GM21515 (cell line): Measurements from ENCODE around the gene CTSS.
A peak's percentile ranks its signal among the peaks of the same experiment; 100 is the strongest.

Source experiments
- ATAC-seq: cut with Tn5 transposase; IDR thresholded peaks from one replicate; pipeline ENCODE4 v1.9.1; 2021; ENCODE audit not compliant: unreplicated experiment

CTSS gene

DNA sequence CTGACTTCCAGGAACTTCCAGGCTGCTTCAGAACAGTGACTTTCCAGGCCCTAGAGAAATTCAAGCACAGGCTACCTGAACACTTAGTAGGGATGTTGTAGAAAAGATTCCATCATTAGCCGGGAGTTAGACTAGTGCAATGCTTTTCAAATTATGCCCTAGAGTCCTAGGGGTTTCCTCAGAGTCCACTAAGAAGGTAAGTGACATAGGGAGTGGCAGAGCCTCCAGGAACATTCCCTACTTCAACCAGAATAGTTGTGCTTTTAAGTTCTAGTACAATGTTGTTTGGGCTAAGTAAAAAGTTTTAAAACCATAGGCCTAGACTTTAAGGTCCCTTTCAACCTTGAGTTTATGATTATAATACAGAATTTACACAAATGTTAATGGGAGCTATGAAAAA, 59.5 kb downstream of the CTSS start:
- no peak for ATAC-seq

DNA sequence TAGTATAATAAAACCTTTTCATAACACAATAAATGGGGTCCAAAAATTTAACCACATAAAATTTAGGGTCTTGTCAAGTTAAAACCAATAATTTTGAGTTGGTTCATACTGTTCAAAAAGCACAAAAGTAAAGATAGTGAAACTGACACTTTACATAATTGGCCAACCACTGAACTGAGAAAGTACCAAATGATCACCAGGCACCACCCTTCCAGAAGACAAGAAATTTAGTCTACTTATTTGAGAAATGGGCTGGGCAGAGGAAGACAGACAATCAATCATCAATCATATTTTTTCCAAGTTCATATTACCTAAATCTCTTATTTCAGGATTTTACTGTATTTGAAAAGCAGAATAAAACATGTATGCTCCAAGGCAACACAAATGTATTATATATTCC, 62.2 kb downstream of the CTSS start:
- no peak for ATAC-seq

DNA sequence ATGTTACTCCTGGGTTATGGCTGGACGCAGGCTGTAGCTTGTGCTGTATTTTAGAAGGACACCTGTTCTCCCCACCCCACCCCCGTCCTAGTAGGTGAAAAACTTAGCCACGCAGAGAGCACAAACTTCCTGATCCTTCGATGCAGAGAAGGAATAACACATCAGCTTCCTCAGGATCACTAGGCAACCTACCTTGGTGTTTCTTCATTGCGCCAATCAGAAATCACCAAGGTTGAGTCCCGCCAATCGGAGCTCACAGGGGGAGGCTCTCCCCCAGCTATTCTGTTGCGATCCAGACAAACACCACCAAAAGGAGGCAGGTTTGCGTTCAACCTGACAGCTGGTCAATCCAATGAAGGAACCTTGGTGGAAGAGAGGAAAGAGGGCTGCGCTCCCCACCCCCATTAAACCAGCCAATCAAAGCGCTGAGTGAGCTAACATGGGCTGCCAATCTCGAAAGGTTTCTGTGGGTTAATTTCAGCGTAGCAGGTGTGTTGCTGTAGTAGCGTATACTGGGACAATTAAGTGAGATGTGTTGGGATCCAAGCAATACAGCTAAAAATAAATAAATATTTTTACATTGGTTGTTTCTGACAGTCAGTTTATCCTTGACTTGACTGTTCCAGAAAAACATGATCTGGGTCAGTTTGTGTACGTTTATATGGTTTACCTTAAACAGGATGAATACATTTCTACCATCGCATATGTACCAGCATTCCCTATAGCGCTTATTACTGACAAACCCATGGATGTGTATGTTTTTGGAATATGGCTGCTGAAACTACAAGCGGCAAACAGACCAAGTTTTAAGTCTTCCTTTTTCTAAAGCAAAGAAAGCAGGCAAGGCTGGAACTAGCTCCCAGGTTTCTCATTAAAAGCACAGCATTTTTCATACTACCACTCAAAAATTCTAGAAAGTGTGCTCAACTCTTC, 68.3 kb downstream of the CTSS start, which contains the start of gene GOLPH3L:
GOLPH3L (minus strand) TSS at position 160 of the 933 bp plus-strand sequence. CDS start 2,316 bp downstream, outside the sequence.
- ATAC-seq: peak; percentile 97

DNA sequence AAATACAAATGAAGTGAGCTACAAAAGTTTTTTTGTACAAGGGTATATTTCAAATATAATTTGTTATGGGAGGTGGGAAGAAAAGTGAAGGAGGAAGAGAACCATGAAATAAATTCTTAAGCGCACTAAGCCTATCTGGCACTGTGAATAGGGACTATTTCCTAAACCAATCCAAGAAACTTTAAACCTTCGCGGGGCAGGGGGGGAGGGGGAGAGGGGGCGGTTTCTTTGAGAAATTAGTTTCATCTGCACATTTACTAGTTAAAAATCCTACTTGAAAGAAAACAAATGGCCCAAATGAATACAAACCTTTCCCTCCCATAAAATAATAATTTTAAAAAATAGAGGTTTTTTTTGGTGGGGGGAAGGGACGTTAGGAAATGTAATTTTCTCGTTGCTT, 69.0 kb downstream of the CTSS start:
- no peak for ATAC-seq

DNA sequence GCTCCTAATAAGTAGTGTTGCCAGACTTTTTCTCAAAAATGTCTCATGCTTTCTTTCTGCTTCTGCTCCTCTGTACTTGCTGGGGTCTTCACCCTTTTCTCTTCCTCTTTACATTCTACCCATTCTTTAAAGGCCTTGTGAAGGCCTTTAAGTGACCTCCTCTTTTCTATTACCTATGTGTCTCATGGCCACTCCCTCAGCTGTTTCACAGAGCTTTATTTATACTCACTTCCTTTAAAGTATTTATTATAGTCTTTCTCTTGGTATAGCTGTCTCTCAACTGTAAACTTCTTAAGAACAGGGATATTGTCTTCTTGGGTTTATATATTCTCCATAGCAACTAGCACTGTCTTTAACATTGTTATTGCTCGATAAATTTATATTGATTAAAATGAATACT, 69.4 kb downstream of the CTSS start:
- ATAC-seq: no peak

DNA sequence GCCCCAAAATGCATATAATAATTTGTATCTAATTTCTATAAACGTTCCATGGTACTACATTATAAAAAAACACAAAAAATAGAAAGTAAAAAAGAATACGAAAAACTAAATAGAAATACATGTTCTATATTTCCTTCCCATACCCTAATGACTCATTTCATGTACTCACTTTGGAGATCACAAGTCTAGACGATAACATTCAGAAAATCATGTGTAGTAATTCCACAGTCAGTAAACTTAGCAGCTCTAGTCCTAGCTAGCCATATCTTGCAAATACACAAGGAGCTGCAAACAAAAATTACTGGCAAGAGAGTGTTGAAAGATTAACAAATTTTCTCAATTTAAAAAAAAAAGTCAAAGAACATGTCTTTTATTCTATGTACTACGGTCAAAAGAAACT, 70.0 kb downstream of the CTSS start:
- ATAC-seq: no peak

DNA sequence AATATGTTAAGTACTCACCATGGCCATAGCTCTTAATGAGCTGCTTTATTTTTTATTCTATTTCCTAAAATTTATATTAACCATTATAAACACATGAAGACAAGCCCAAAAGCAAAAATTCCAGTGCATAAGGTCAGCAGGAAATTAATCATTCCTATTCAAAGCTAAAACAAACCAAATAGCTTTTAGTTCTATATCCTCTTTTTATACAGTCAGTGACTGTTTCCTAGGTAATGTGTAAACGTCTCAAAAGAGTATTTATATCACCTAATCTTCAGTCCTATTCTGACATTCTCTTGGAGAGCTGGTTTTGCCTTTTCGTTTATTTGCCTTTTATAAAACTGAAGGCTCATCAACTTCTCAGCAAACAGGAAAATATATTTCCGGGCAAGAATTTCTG, 72.9 kb downstream of the CTSS start:
- no peak for ATAC-seq

DNA sequence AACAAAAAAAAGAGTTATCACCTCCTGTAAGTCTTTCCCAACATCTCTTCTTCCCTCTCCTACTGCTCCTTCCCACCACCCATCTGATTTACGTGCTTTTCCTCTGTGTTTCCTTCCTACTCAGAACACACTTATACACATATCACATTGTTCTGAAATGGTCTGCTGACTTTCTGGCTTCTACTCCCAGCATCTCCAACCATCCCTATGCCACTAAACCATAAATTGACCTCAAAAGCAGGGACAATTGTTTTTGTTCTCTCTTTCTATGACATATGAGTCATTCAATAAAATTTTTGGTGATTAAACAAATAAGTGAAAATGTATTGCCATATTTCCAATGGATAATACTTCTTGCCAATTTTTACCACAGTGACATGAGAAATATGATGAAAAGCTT, 76.8 kb downstream of the CTSS start:
- no peak for ATAC-seq

DNA sequence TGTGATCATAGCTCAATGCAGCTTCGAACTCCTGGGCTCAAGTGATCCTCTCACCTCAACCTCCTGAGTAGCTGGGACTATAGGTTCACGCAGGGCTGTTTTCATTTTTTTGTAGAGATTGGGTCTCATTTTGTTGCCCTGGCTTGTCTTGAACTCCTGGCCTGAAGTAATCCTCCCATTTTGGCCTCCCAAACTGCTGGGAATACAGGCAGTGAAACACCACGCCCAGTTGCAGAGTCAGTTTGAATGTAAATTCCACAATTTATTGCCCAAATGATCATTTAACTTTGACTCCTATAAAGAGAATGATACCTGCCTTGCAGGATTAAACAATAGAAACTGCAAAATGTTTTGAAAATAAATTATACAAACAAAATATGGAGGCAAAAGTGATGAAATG, 79.3 kb downstream of the CTSS start:
- ATAC-seq: no peak

DNA sequence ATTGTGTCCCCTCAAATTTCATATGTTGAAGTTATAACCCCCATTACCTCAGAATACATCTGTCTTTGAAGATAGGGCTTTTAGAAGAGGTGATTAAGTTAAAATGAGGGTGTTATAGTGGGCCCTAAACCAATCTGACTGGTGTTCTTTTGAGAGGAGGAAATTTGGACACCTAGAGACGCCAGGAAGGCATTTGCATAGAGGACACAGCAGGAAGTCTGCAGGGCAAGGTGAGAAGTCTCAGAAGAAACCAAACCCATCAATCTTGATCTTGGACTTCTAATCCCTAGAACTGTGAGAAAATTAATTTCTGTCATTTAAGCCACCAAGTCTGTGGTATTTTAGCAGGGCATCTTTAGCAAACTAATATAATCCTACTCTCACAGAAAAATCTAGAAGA, 81.7 kb downstream of the CTSS start:
- no peak for ATAC-seq
